ENCODE data around the gene CEP290.
"Not testable (repeated sequence)": the region's sequence is repeated elsewhere in the genome, so short reads cannot be mapped to it uniquely, and the experiment has no call there.

The CEP290 gene

DNA sequence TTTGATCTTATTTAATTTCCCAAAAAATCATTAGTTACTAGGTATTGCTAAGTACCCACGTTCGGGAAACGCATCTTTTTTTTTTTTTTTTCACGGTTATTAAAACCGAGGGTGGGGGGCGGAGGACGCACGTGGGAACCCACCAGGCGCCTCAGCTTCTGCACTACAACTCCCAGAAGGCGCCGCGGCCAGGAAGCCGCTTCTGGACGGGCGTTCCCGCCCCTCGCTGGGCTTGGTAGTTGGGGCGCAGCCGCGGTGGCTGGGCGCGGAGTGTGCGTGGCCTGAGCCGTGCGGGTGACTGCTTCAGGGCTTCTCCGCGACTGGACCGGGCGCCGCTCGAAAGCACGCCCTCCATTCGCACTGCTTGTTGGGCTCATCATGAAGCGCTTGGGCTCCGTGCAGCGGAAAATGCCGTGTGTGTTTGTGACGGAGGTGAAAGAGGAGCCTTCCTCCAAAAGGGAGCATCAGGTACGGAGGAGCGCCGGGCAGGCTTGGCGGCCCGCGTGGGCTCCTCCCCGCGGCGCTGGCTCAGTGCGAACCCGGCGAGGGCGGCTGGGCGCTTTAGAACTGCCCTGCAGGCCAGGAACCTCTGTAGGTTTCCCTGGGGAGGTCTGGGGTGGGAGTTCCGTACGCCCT lies 106.5 kb downstream of the CEP290 start:
- DNase-seq, result peak; percentile 93

DNA sequence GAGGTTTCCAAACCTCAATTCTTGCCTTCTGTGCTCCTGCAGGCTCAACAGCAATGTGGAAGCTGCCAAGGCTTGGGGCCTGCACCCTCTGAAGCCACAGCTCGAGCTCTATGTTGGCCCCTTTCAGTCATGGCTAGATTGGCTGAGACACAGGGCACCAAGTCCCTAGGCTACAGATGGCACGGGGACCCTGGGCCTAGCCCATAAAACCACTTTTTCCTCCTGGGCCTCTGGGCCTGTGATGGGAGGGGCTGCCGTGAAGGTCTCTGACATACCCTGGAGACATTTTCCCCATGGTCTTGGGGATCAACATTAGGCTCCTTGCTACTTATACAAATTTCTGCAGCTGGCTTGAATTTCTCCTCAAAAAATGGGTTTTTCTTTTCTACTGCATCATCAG lies 110.7 kb downstream of the CEP290 start:
- DNase-seq, result not testable (repeated sequence)

DNA sequence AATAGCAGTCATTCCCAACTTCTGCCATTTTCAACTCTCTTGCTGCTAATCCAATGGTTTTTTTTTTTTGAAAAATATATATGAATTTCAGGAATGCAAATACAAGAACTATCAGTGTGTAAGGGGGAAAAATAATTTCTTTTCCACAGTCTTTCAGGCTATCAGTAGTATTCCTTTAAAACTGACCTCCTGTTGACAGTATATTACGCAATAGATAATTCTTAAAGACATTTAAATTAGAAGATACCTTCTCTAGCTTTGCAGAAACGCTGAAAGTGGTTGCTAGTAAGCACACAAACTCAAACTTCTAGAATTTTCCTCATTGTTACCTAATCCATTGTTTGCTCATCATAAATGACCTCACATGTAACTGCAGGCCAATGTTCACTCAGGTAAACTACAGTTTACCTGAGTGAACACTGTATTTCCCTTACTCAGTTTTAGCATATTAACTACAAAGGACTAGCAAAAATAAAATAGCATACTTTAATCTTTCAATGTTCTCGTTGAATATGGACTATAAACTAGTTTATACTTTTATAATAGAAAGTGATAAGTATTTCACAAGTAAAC lies 112.7 kb downstream of the CEP290 start, which contains the start of gene C12orf50:
C12orf50 (minus strand) TSS at position 309 of the 573 bp plus-strand sequence. CDS start 2,439 bp downstream, outside the sequence.
- no peak for DNase-seq

DNA sequence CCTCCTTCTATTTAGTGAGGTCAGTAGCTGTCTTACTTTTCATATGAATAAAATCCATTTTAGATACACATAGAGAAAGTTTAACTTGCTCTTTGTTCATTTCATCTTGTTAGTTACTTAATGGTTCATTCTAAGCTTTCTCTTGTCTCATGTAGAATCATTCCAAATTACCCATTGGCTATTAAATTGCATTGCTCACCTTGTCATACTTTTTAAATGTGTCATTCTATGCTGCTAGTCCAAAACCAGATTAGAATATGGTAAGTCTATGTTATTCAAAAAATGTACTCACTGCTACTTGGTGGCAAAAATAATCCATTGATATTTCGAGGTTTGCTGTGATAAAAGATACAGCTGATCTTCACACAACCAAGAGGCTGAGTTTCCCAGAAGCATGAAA lies 115.7 kb downstream of the CEP290 start:
- no peak for DNase-seq

DNA sequence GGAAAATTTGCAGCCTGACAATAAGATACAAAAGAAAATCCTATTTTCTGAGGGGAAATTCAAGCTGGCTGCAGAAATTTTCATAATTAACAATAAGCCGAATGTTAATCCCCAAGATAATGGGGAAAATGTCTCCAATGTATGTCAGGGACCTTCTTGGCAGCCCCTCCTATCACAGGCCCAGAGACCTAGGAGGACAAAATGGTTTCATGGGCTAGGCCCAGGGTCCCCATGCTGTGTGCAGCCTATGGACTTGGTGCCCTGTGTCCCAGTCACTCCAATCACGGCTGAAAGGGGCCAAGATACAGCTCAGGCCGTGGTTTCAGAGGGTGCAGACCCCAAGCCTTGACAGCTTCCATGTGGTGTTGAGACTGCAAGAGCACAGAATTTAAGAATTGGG lies 123.9 kb downstream of the CEP290 start:
- no peak for DNase-seq

DNA sequence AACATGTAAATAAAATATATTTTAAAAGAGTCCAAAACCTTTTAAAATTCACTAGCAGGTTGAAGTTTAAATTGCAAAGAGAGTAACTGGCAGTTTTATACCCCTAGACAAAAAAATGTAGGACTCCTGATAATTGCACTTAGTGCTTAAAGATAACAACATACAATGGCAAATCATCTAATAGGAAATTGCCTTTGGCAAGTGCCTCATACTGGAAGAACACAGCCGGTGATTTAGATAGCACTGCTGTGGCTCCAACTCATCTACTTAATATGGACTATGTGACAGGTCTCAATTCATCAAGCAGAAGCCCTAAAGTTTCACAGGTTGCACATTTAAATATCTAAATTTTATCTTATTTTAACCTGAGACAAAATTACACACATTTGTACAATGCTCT lies 126.1 kb downstream of the CEP290 start:
- DNase-seq, result no peak

DNA sequence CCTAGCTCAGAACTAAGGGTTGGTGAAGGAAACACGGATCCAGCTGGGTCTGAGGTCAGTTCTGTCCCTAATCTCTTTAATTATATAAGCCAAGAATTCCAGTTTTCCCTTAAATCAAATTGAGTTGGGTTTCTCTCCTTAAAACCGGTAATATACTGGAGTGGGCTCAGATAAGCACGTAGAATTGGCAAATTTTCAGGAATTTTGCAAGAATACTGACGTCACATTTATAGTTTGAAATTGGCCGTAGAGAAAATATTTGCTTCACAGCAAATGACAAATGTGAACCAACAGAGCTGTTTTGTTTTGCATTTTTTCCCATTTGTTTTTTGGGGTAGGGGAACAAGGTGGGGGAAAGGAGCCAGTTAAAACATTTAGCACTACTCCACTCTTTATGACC lies 130.1 kb downstream of the CEP290 start:
- no peak for DNase-seq

DNA sequence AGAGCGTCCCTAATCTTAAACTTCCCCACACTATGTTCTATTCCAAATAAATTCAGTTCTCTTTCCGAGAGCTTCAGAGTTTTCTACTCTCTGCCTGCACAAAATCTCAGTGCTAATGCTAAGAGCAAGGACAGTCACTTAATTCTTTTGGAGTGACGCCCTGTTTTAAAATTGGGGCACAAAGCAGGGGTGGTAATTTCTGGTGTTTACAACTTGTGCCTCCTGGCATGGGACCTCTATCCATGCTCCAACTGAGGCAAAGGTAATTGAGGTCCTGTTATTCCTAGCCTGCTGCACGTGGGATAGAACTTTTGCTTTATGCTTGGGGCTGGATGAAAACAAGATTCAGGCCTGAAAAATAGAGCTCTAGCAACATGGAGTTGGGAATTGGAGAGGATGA lies 135.5 kb downstream of the CEP290 start:
- no peak for DNase-seq

DNA sequence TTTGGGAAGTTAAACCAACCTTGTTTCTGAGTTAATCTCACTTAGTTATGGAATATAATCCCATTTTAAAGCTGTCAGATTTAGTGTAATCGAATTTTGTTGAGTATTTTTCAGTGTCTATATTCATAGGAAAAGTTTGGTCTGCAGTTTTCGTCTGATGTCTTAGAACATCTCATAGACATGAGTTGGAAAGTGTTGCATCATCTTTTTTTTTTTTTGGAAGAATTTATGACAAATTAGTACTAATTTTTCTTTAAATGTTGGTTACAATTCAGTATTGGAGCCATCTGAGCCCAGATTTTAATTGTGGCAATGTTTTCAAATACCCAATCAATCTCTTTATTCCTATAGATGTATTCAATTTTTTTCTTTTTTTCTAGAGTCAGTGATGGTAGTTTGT lies 140.6 kb downstream of the CEP290 start:
- DNase-seq, result no peak
